ENCODE measurements around the gene STX1A.

STX1A gene

DNA sequence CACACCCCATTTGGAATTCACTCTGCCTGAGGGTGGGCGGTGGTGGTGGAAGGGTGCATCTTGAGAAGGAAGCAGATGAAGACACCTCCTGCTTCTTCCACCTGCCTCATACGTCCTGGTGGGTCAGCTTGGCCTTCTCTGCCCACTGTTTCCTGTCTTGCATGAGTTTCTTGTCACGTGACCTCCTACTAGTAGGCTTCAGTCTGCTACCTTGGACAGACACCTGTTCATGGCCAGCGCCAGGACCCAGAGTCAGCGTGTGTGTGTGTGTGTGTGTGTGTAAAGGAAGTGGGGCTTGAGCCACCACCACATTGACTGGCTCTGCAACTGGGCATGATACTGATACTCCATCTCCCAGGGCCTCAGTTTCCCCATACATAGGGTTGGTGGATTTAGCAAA is 68.9 kb downstream of the STX1A start:
- no peak overlapping the region for H3K4me3 ChIP-seq (ENCODE audit: low read length)
- peaks cover 5% of the 10 kb centered on the region; the same call in 1 of the 2 replicates for H3K27me3 ChIP-seq (ENCODE audit: control insufficient read depth, insufficient read depth, low read length)
- no CpG with 5 or more reads among the region's 5 CpGs for WGBS (ENCODE audit: insufficient coverage, insufficient read length)
- no peak for DNase-seq (ENCODE audit: low read depth, low spot score)
- H3K36me3 ChIP-seq (ENCODE audit: control insufficient read depth, insufficient read depth, low read length): no peaks in the 10 kb centered on the region
- H3K4me1 ChIP-seq (ENCODE audit: control insufficient read depth, insufficient read depth, low read length): 0 out of 2 replicates have a peak, but pooled peaks cover 1% of the 10 kb centered on the region
- no peak overlapping the region for H3K27ac ChIP-seq (ENCODE audit: low read length)
- H3K9me3 ChIP-seq (ENCODE audit: control insufficient read depth, insufficient read depth, low read length): no peaks in the 10 kb centered on the region

DNA sequence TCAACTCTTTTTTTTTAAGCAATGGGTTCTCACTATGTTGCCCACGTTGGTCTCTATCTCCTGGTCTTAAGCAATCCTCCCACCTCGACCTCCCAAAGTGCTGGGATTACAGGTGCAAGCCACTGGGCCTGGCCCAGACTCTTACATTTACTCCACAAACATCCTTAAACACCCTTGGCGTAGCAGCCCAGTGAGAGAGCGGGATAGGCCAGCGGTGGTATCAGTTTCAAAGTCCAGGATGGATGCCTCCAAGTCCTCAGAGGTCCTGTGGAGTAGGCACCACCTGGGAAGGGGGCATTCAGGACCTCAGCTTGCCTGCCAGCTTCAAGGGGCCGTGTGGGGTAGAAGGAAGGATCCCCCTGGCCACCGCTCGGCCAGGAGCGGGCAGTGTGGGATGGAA is 69.9 kb downstream of the STX1A start:
- WGBS (ENCODE audit: insufficient coverage, insufficient read length): no CpG with 5 or more reads among the region's 9 CpGs
- Histone ChIP-seq H3K9me3 (ENCODE audit: control insufficient read depth, insufficient read depth, low read length) (no peaks in the 10 kb centered on the region), H3K36me3 (ENCODE audit: control insufficient read depth, insufficient read depth, low read length) (no peaks in the 10 kb centered on the region), H3K4me1 (ENCODE audit: control insufficient read depth, insufficient read depth, low read length) (0 out of 2 replicates have a peak, but pooled peaks cover 1% of the 10 kb centered on the region), H3K27ac (ENCODE audit: low read length) (no peak overlapping the region), H3K4me3 (ENCODE audit: low read length) (no peak overlapping the region), H3K27me3 (ENCODE audit: control insufficient read depth, insufficient read depth, low read length) (peaks cover 5% of the 10 kb centered on the region; the same call in 1 of the 2 replicates)
- no peak for DNase-seq (ENCODE audit: low read depth, low spot score)
